Neuronal stem cell (in vitro differentiated cells): ENCODE measurements around the gene PI4KA.
"Not testable (repeated sequence)": the region's sequence is repeated elsewhere in the genome, so short reads cannot be mapped to it uniquely, and the experiment has no call there.

Experiments
- DNase-seq: peaks from one replicate; pipeline ENCODE4 v3.0.0-alpha.2; 2013; ENCODE audit warnings: low spot score
- H2AFZ ChIP-seq: one replicate; pipeline ENCODE4 v1.6.1; 2013; ENCODE audit warnings: mild to moderate bottlenecking, low read length, inconsistent platforms
- H2AK5ac ChIP-seq: 2 replicates; pipeline ENCODE4 v1.6.1; 2013; ENCODE audit warnings: low read depth, mild to moderate bottlenecking, inconsistent platforms, low read length, moderate library complexity, mixed read lengths
- H2BK120ac ChIP-seq: 2 replicates; pipeline ENCODE4 v1.6.1; 2013; ENCODE audit warnings: low read depth, mild to moderate bottlenecking, inconsistent platforms, low read length, moderate library complexity, mixed read lengths
- H2BK12ac ChIP-seq: one replicate; pipeline ENCODE4 v1.6.1; 2013; ENCODE audit warnings: low read length, inconsistent platforms
- H2BK15ac ChIP-seq: 2 replicates; pipeline ENCODE4 v1.6.1; 2013; ENCODE audit warnings: mild to moderate bottlenecking, low read length, inconsistent platforms, mixed read lengths
- H2BK5ac ChIP-seq: one replicate; pipeline ENCODE4 v1.6.1; 2013; ENCODE audit warnings: inconsistent platforms, mild to moderate bottlenecking, low read length, moderate library complexity
- H3K14ac ChIP-seq: one replicate; pipeline ENCODE4 v1.6.1; 2013; ENCODE audit warnings: low read length, inconsistent platforms
- H3K18ac ChIP-seq: 2 replicates; pipeline ENCODE4 v1.6.1; 2013; ENCODE audit warnings: low read length, inconsistent platforms
- H3K23ac ChIP-seq: 2 replicates; pipeline ENCODE4 v1.6.1; 2013; ENCODE audit warnings: low read depth, mild to moderate bottlenecking, mixed read lengths, low read length, inconsistent platforms; ENCODE audit not compliant: poor library complexity
- H3K27ac ChIP-seq: replicated peaks from 3 replicates; pipeline ENCODE4 v1.5.1; 2013; ENCODE audit warnings: low read length, inconsistent platforms
- H3K27me3 ChIP-seq, 3 experiments: 2 replicates each; pipeline ENCODE4 v1.6.1; 2013; ENCODE audit warnings: low read length in 3 of 3, mild to moderate bottlenecking in 2 of 3, inconsistent platforms in 1 of 3, low read depth in 1 of 3, mixed read lengths in 1 of 3, moderate library complexity in 1 of 3; ENCODE audit not compliant: control insufficient read depth in 3 of 3, insufficient read depth in 3 of 3
- H3K36me3 ChIP-seq, 2 donors: replicated peaks in 1 of 2; 2 replicates each; pipeline ENCODE4 v1.6.1; 2013; ENCODE audit warnings: low read length in 2 of 2; ENCODE audit not compliant: control insufficient read depth in 2 of 2, insufficient read depth in 2 of 2
- H3K4ac ChIP-seq: 2 replicates; pipeline ENCODE4 v1.6.1; 2013; ENCODE audit warnings: inconsistent platforms, mild to moderate bottlenecking, low read length, moderate library complexity
- H3K4me1 ChIP-seq, 2 donors: 1 replicate in 1 of 2; 2 replicates in 1 of 2; pipeline ENCODE4 v1.6.1; 2013; ENCODE audit warnings: low read length in 2 of 2, low read depth in 1 of 2; ENCODE audit not compliant: control insufficient read depth in 2 of 2, insufficient read depth in 1 of 2
- H3K4me2 ChIP-seq: one replicate; pipeline ENCODE4 v1.6.1; 2013; ENCODE audit warnings: mild to moderate bottlenecking, low read length, inconsistent platforms; ENCODE audit not compliant: insufficient read depth, poor library complexity, severe bottlenecking
- H3K4me3 ChIP-seq, 2 donors: 2 replicates each; pipeline ENCODE4 v1.5.1; 2013; ENCODE audit warnings: low read length in 2 of 2, mild to moderate bottlenecking in 2 of 2, inconsistent platforms in 1 of 2, moderate library complexity in 1 of 2
- H3K79me1 ChIP-seq: one replicate; pipeline ENCODE4 v1.6.1; 2013; ENCODE audit warnings: low read depth, mild to moderate bottlenecking, inconsistent platforms, low read length, moderate library complexity
- H3K9ac ChIP-seq: one replicate; pipeline ENCODE4 v1.6.1; 2013; ENCODE audit warnings: mild to moderate bottlenecking, low read depth, low read length, inconsistent platforms; ENCODE audit not compliant: poor library complexity
- H3K9me3 ChIP-seq, 2 donors: replicated peaks in 1 of 2; 2 replicates each; pipeline versions ENCODE3 to v1.6.1; 2013; ENCODE audit warnings: low read length in 2 of 2, mild to moderate bottlenecking in 2 of 2, inconsistent platforms in 1 of 2, low read depth in 1 of 2, mixed read lengths in 1 of 2, moderate library complexity in 1 of 2; ENCODE audit not compliant: control insufficient read depth in 2 of 2, insufficient read depth in 1 of 2
- H4K8ac ChIP-seq: one replicate; pipeline ENCODE4 v1.6.1; 2013; ENCODE audit warnings: low read depth, mild to moderate bottlenecking, inconsistent platforms, low read length, moderate library complexity
- H4K91ac ChIP-seq: one replicate; pipeline ENCODE4 v1.6.1; 2013; ENCODE audit warnings: low read length, low read depth, mild to moderate bottlenecking, inconsistent platforms; ENCODE audit not compliant: poor library complexity
- WGBS, 2 donors: extraction: QIAGEN DNeasy Blood & Tissue Kit; methylation state at CpG; one replicate each; pipeline ENCODE4 v1.1.7; 2013; ENCODE audit warnings: missing lambda C conversion rate in 2 of 2, mixed read lengths in 1 of 2; ENCODE audit not compliant: insufficient read length in 2 of 2, insufficient replicate concordance in 1 of 2; ENCODE audit errors: extremely low coverage in 2 of 2; 5-methylcytosine and 5-hydroxymethylcytosine counted together

The PI4KA gene

GRCh38 chr22:20901093-20902033, 42.8 kb upstream of the PI4KA start:
- H2BK12ac ChIP-seq, H3K23ac ChIP-seq, H2AFZ ChIP-seq, H3K9me3 ChIP-seq, H3K4me1 ChIP-seq, H3K9ac ChIP-seq, H4K8ac ChIP-seq, H3K4me2 ChIP-seq, H3K79me1 ChIP-seq, H2BK120ac ChIP-seq, H2AK5ac ChIP-seq, H2BK15ac ChIP-seq, H3K36me3 ChIP-seq, H3K14ac ChIP-seq, H4K91ac ChIP-seq, H3K4ac ChIP-seq, H3K4me3 ChIP-seq, DNase-seq, H3K18ac ChIP-seq, H2BK5ac ChIP-seq, H3K27ac ChIP-seq: not testable (repeated sequence)
- WGBS, 2 donors, result no CpG with 5 or more reads among the region's 18 CpGs
- H3K27me3 ChIP-seq, result peaks cover 0 to 14% (median 0%) of the 10 kb centered on the region in 3 experiments

GRCh38 chr22:20899827-20900423, 41.3 kb upstream of the PI4KA start:
- Histone ChIP-seq H4K8ac (no peak overlapping the region), H2BK15ac (no peak overlapping the region)
- no CpG with 5 or more reads among the region's 7 CpGs for WGBS, 2 donors

GRCh38 chr22:20897737-20898136, 39.1 kb upstream of the PI4KA start:
- not testable (repeated sequence) for H3K27me3 ChIP-seq, H3K27ac ChIP-seq, H4K91ac ChIP-seq, H2AK5ac ChIP-seq, H3K4me1 ChIP-seq, H3K79me1 ChIP-seq, H3K4ac ChIP-seq, H3K4me3 ChIP-seq, H3K4me2 ChIP-seq, H4K8ac ChIP-seq, H2BK12ac ChIP-seq, H2AFZ ChIP-seq, H3K9ac ChIP-seq, DNase-seq, H3K14ac ChIP-seq, H3K23ac ChIP-seq, H2BK5ac ChIP-seq, H2BK120ac ChIP-seq, H2BK15ac ChIP-seq, H3K36me3 ChIP-seq, H3K18ac ChIP-seq, H3K9me3 ChIP-seq
- no CpG with 5 or more reads among the region's 7 CpGs for WGBS, 2 donors

More at GRCh38 chr22:20899827-20900423, 41.3 kb upstream of the PI4KA start:
- H3K27me3 ChIP-seq, result peaks cover 0 to 5% (median 0%) of the 10 kb centered on the region in 3 experiments
- no peak overlapping the region for H3K9ac ChIP-seq
- DNase-seq, result no peak
- H3K4ac ChIP-seq, result no peak overlapping the region
- H2BK120ac ChIP-seq, result no peak overlapping the region
- H3K27ac ChIP-seq, result no peak overlapping the region
- no peak overlapping the region for H3K4me2 ChIP-seq
- H3K23ac ChIP-seq, result no peak overlapping the region
- H2AK5ac ChIP-seq, result no peak overlapping the region
- no peak overlapping the region for H2AFZ ChIP-seq
- H2BK5ac ChIP-seq, result no peak overlapping the region
- no peaks in the 10 kb centered on the region for H3K36me3 ChIP-seq
- no peaks in the 10 kb centered on the region for H3K9me3 ChIP-seq
- no peak overlapping the region for H3K14ac ChIP-seq
- H3K79me1 ChIP-seq, result no peaks in the 10 kb centered on the region
- H3K4me1 ChIP-seq, result no peaks in the 10 kb centered on the region
- H2BK12ac ChIP-seq, result no peak overlapping the region
- H3K4me3 ChIP-seq, result no peak overlapping the region
- no peak overlapping the region for H3K18ac ChIP-seq
- no peak overlapping the region for H4K91ac ChIP-seq

- H2BK12ac ChIP-seq, result no peak overlapping the region
- no peak overlapping the region for H4K91ac ChIP-seq
- no peak overlapping the region for H3K4me2 ChIP-seq
- no peaks in the 10 kb centered on the region for H3K27me3 ChIP-seq
- H3K18ac ChIP-seq, result no peak overlapping the region
- no peak overlapping the region for H3K27ac ChIP-seq
- H2AK5ac ChIP-seq, result no peak overlapping the region
- no peak overlapping the region for H4K8ac ChIP-seq
- H3K4me1 ChIP-seq, result no peaks in the 10 kb centered on the region
- H3K9me3 ChIP-seq, result no peaks in the 10 kb centered on the region
- H3K9ac ChIP-seq, result no peak overlapping the region
- H3K36me3 ChIP-seq, result peaks cover 11 to 32% of the 10 kb centered on the region in 2 donors
- no peak overlapping the region for H2BK15ac ChIP-seq
- H2BK5ac ChIP-seq, result no peak overlapping the region
- no peak overlapping the region for H3K14ac ChIP-seq
- no peak for DNase-seq
- WGBS, 2 donors, result no CpG with 5 or more reads among the region's 6 CpGs
- no peak overlapping the region for H3K23ac ChIP-seq
- H3K79me1 ChIP-seq, result no peaks in the 10 kb centered on the region
- no peak overlapping the region for H3K4ac ChIP-seq
- no peak overlapping the region for H2BK120ac ChIP-seq
- no peak overlapping the region for H2AFZ ChIP-seq
- H3K4me3 ChIP-seq, result no peak overlapping the region
Observed at GRCh38 chr22:20890975-20891374, 32.4 kb upstream of the PI4KA start.
